HFFc6 (cell line): ENCODE measurements around the gene ZNF804B. TPM values are rescaled to one million over a fixed set of nuclear protein-coding genes. Genes with fewer than 3 reads are reported as not detected.

ENCODE experiments used
- DNase-seq: peaks from one replicate; pipeline ENCODE4 v3.0.0-alpha.2; 2018
- H3K27ac Mint-ChIP-seq: 2 replicates; pipeline ENCODE4 v1.8.0; 2020; ENCODE audit warnings: mild to moderate bottlenecking, mixed read lengths
- H3K27me3 Mint-ChIP-seq: 2 replicates; pipeline ENCODE4 v1.8.0; 2021; ENCODE audit warnings: mild to moderate bottlenecking, moderate library complexity, mixed read lengths; ENCODE audit not compliant: insufficient read depth
- H3K36me3 Mint-ChIP-seq: 2 replicates; pipeline ENCODE4 v1.8.0; 2021; ENCODE audit warnings: low read depth, mixed read lengths
- H3K4me1 Mint-ChIP-seq: 2 replicates; pipeline ENCODE4 v1.8.0; 2020; ENCODE audit warnings: low read depth, mixed read lengths
- H3K4me3 Mint-ChIP-seq: 2 replicates; pipeline ENCODE4 v1.8.0; 2020; ENCODE audit warnings: mild to moderate bottlenecking, moderate library complexity, mixed read lengths
- H3K9me3 Mint-ChIP-seq: 2 replicates; pipeline ENCODE4 v1.8.0; 2020; ENCODE audit warnings: mild to moderate bottlenecking, mixed read lengths
- CTCF ChIP-seq: fragments of 200-600 bp; sonication (generic); IDR thresholded peaks from 2 replicates; pipeline ENCODE4 v1.5.0; 2021; ENCODE audit warnings: antibody characterized with exemption, mild to moderate bottlenecking
- total RNA-seq, 6 experiments: library from RNA; stranded (reverse); fragmentation: NEBNext Ultra II Directional; extraction: Animal tissue kit (Norgen Biotek cat#: 25700); gene quantifications; 2 replicates in 1 of 6; 3 replicates in 5 of 6; pipeline ENCODE4 v1.2.3, GENCODE V29; 2021

The ZNF804B gene
- total RNA-seq, 6 experiments from 2014 or later: not detected

GRCh38 chr7:89072081-89072480, 312.6 kb downstream of the ZNF804B start:
- Mint-ChIP-seq H3K27me3 (no peaks in the 10 kb centered on the region), H3K27ac (no peak overlapping the region), H3K9me3 (peaks cover 35% of the 10 kb centered on the region), H3K4me3 (no peak overlapping the region), H3K4me1 (no peaks in the 10 kb centered on the region), H3K36me3 (no peaks in the 10 kb centered on the region)
- DNase-seq: no peak
- no peak for TF ChIP-seq CTCF

- no peak for TF ChIP-seq CTCF
- no peak for DNase-seq
- Mint-ChIP-seq H3K4me1 (no peaks in the 10 kb centered on the region), H3K27me3 (no peaks in the 10 kb centered on the region), H3K4me3 (no peak overlapping the region), H3K36me3 (no peaks in the 10 kb centered on the region), H3K27ac (no peak overlapping the region), H3K9me3 (peaks cover 31% of the 10 kb centered on the region)
Measured at GRCh38 chr7:89073776-89074175, 314.3 kb downstream of the ZNF804B start.

- H3K9me3 Mint-ChIP-seq: peaks cover 35% of the 10 kb centered on the region
- TF ChIP-seq CTCF: no peak
- no peak overlapping the region for H3K27ac Mint-ChIP-seq
- no peak for DNase-seq
- H3K27me3 Mint-ChIP-seq: no peaks in the 10 kb centered on the region
- H3K4me1 Mint-ChIP-seq: no peaks in the 10 kb centered on the region
- H3K4me3 Mint-ChIP-seq: no peak overlapping the region
- no peaks in the 10 kb centered on the region for H3K36me3 Mint-ChIP-seq
Measured at GRCh38 chr7:89077992-89078391, 318.5 kb downstream of the ZNF804B start.

GRCh38 chr7:89085580-89085979, 326.1 kb downstream of the ZNF804B start:
- no peaks in the 10 kb centered on the region for H3K27me3 Mint-ChIP-seq
- no peak for DNase-seq
- H3K4me3 Mint-ChIP-seq: no peak overlapping the region
- no peak overlapping the region for H3K27ac Mint-ChIP-seq
- H3K4me1 Mint-ChIP-seq: no peaks in the 10 kb centered on the region
- H3K36me3 Mint-ChIP-seq: no peaks in the 10 kb centered on the region
- peaks cover 5% of the 10 kb centered on the region for H3K9me3 Mint-ChIP-seq
- TF ChIP-seq CTCF: no peak

GRCh38 chr7:89091550-89091949, 332.1 kb downstream of the ZNF804B start:
- Mint-ChIP-seq H3K27ac (no peak overlapping the region), H3K9me3 (peaks cover 19% of the 10 kb centered on the region), H3K36me3 (no peaks in the 10 kb centered on the region), H3K27me3 (no peaks in the 10 kb centered on the region), H3K4me3 (no peak overlapping the region), H3K4me1 (no peaks in the 10 kb centered on the region)
- no peak for DNase-seq
- TF ChIP-seq CTCF: no peak

- Mint-ChIP-seq H3K27ac (no peak overlapping the region), H3K27me3 (no peaks in the 10 kb centered on the region; the same call in 1 of the 2 replicates), H3K4me1 (no peaks in the 10 kb centered on the region), H3K9me3 (peaks cover 25% of the 10 kb centered on the region), H3K4me3 (no peak overlapping the region), H3K36me3 (no peaks in the 10 kb centered on the region)
- no peak for TF ChIP-seq CTCF
- DNase-seq: no peak
Measured at GRCh38 chr7:89094269-89094668, 334.8 kb downstream of the ZNF804B start.
